Activated naive CD4-positive, alpha-beta T cell treated with anti-CD3 and anti-CD28 coated beads for 36 hours (primary cell): ENCODE results near the gene PRRX2. TPM values are rescaled to one million over a fixed set of nuclear protein-coding genes. Genes with fewer than 3 reads are reported as not detected.

Source experiments
- CTCF ChIA-PET: fragments of 350-600 bp; sonication (Branson Sonifier 250); formaldehyde crosslinking; loops from one replicate; lab custom pipeline; 2021; ENCODE audit warnings: antibody characterized with exemption; lab: Charles Lee
- DNase-seq: peaks from one replicate; pipeline ENCODE4 v3.0.0-alpha.2; 2020
- H3K27ac Mint-ChIP-seq: one replicate; pipeline ENCODE4 v1.8.0; 2021; ENCODE audit warnings: mild to moderate bottlenecking, mixed read lengths
- H3K27me3 Mint-ChIP-seq: one replicate; pipeline ENCODE4 v1.8.0; 2021; ENCODE audit warnings: low read depth, mixed read lengths
- H3K36me3 Mint-ChIP-seq: one replicate; pipeline ENCODE4 v1.8.0; 2021; ENCODE audit warnings: low read depth, mixed read lengths
- H3K4me1 Mint-ChIP-seq: one replicate; pipeline ENCODE4 v1.8.0; 2021; ENCODE audit warnings: low read depth, mixed read lengths
- H3K4me3 Mint-ChIP-seq: one replicate; pipeline ENCODE4 v1.8.0; 2021; ENCODE audit warnings: mild to moderate bottlenecking, moderate library complexity, mixed read lengths
- H3K9me3 Mint-ChIP-seq: one replicate; pipeline ENCODE4 v1.8.0; 2021; ENCODE audit warnings: mixed read lengths
- intact Hi-C: fragments of 100-400 bp; cut with micrococcal nuclease; formaldehyde crosslinking; loops from one replicate; pipeline ENCODE4 v1.15.1; 2023
- total RNA-seq, 2 experiments: library from RNA; stranded (reverse); gene quantifications; one replicate each; pipeline ENCODE4 v1.2.3, GENCODE V29; 2021

Gene PRRX2
- total RNA-seq, 2 experiments from 2014 or later: 0.69 to 0.83 TPM

DNA sequence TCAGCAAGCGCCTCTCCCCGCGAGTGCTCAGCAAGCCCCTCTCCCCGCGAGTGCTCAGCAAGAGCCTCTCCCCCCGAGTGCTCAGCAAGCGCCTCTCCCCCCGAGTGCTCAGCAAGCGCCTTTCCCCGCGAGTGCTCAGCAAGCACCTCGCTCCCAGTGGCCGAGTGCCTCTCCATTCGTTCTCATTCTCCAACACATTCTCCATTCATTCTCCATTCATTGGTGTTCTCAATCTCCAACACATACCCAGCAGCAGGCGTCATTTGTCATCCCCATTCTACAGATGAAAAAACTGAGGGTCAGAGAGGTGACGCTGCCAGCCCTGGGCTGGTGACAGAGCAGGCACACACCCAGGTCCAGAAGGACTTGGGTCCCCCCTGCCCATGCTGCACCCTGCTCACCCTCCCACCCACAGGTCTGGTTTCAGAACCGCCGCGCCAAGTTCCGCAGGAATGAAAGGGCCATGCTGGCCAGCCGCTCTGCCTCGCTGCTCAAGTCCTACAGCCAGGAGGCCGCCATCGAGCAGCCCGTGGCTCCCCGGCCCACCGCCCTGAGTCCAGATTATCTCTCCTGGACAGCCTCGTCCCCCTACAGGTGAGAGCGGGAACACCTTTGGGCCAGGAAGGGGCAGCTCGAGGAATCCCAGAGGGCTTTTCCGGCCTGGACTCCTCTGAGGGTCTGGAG, 54.9 kb downstream of the PRRX2 start:
- no peak overlapping the region for H3K27ac Mint-ChIP-seq
- no peaks in the 10 kb centered on the region for H3K4me1 Mint-ChIP-seq
- no peaks in the 10 kb centered on the region for H3K9me3 Mint-ChIP-seq
- no peaks in the 10 kb centered on the region for H3K36me3 Mint-ChIP-seq
- intact Hi-C loops: no loop called here
- H3K27me3 Mint-ChIP-seq: peaks cover 2% of the 10 kb centered on the region
- CTCF ChIA-PET: interaction anchor here (0.6 kb wide), 1 partner anchor 589 kb away, joined by 3 read pairs; no protein-coding TSS in a partner anchor
- H3K4me3 Mint-ChIP-seq: no peak overlapping the region
- DNase-seq: no peak

DNA sequence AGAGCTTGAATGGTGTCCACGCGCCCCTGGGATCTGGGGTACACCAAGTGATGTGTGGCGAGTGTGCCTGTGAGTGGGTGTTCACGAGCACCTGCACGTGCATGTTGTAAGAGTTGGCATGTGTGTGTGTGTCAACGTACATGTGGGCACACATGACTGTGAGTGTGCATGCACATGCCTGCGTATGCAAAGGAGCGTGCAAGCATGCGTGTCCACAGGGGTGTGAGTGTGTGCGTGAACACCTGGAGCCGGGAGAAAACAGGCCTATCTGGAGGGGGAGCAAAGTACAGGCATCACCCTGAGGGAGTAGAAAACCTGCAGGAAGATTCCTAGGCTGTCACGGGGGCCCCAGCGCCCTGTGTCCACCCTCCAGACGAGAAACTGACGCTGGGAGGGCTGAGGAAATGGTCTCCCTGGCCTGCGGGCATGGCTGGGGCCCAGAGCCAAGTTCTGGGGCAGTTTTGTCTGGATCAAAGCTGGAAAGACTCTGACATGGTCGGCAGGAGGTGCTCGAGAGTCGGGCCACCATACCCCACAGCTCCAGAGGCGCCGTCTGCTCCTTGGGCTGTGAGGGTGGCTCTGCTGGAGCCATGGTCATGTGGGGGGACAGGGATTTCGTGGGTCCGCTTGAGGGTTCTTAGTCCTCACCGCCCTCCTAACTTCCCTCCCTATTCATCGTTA, 55.6 kb downstream of the PRRX2 start:
- CTCF ChIA-PET: interaction anchor here (1.3 kb wide), 1 partner anchor 65 kb away, joined by 3 read pairs; no protein-coding TSS in a partner anchor
- Mint-ChIP-seq H3K4me1 (no peaks in the 10 kb centered on the region), H3K9me3 (no peaks in the 10 kb centered on the region), H3K27ac (no peak overlapping the region), H3K27me3 (peaks cover 2% of the 10 kb centered on the region), H3K36me3 (no peaks in the 10 kb centered on the region), H3K4me3 (no peak overlapping the region)
- DNase-seq: no peak
- intact Hi-C loops: no loop called here

DNA sequence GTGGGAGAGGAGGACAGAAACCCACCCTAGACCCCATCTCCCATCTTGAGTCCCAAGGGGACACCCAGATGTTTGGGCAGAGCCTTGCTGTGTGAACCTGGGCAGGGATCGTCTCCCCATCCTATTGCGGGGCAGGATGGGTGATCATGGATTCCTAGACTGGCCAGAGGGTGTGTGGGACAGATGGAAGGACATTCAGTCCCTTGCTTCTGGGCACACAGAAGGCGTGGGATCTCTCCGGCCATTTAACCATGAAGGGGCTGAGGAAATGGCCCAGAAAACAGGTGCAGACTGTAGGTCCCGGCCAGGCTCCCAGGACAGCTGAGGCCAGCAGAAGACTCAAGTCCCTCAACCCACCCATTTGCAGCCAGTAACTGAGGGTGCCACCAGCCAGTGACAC, 57.5 kb downstream of the PRRX2 start:
- Mint-ChIP-seq H3K9me3 (no peaks in the 10 kb centered on the region), H3K27ac (no peak overlapping the region), H3K36me3 (no peaks in the 10 kb centered on the region), H3K4me3 (no peak overlapping the region), H3K27me3 (peaks cover 2% of the 10 kb centered on the region), H3K4me1 (peaks cover 2% of the 10 kb centered on the region)
- intact Hi-C loops: no loop called here
- CTCF ChIA-PET: no interaction called here
- no peak for DNase-seq

DNA sequence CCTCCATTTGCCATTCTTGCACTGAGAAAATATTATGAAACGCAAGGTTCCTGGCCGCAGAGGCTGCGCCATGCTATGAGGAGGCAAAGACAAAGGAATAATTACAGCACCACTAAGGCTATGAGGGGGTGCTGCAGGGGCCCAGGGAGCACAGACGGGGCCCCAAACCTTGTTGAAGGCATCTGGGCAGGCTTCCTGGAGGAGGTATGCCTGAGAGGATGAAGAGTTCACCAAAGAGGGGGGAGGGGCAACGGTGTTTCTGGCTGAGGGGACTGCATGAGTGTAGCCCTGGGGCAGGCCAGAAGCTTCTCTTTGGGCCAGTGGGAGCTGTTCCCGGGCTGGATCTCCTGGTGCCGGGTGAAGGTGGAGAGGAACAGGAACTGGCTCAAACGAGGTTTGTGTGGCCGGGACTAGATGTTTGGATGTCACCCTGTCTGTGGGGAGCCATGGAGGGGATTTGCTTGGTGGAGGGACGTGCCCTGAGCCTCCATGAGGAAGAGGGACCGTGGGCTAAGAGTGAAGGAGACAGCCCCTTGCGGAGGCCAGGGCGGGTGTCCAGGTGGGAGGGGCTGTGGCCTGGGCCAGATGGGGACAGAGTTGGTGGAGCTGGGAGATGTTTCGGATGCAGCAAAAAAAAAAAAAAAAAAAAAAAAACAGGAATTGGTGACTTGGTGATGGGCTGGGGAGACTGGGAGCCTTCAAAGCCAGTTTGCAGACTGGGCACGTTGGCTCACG, 59.2 kb downstream of the PRRX2 start:
- H3K4me1 Mint-ChIP-seq: peaks cover 2% of the 10 kb centered on the region
- H3K4me3 Mint-ChIP-seq: no peak overlapping the region
- DNase-seq: no peak
- CTCF ChIA-PET: interaction anchor here (1.7 to 7.0 kb wide), 3 partner anchors 11 to 66 kb away, joined by 9 to 70 read pairs (median 32); no protein-coding TSS in a partner anchor
- no peak overlapping the region for H3K27ac Mint-ChIP-seq
- intact Hi-C loops: no loop called here
- peaks cover 2% of the 10 kb centered on the region for H3K27me3 Mint-ChIP-seq
- no peaks in the 10 kb centered on the region for H3K9me3 Mint-ChIP-seq
- no peaks in the 10 kb centered on the region for H3K36me3 Mint-ChIP-seq

DNA sequence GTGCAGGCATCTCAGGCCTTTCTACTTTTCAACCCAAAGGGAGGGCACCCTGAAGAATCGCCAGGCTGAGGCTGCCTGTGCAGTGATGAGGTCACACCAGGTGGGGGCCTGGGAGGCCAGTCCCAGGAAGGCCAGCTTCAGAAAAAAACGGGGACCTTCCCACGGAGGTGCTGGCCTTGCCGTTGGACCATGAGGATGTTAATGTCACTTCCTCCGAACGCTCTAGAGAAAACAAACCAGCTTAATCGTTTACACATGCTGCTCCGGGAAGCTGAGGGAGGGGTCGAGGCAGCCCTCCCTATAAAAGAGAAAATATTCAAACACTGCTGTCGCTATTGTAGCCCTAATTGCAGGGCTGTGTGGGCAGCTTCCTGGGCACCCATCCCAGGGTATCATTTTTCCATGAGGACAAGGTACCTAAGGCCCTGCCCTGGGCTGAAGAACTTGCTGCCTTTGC, 60.4 kb downstream of the PRRX2 start:
- H3K27ac Mint-ChIP-seq: no peak overlapping the region
- H3K4me1 Mint-ChIP-seq: peaks cover 2% of the 10 kb centered on the region

DNA sequence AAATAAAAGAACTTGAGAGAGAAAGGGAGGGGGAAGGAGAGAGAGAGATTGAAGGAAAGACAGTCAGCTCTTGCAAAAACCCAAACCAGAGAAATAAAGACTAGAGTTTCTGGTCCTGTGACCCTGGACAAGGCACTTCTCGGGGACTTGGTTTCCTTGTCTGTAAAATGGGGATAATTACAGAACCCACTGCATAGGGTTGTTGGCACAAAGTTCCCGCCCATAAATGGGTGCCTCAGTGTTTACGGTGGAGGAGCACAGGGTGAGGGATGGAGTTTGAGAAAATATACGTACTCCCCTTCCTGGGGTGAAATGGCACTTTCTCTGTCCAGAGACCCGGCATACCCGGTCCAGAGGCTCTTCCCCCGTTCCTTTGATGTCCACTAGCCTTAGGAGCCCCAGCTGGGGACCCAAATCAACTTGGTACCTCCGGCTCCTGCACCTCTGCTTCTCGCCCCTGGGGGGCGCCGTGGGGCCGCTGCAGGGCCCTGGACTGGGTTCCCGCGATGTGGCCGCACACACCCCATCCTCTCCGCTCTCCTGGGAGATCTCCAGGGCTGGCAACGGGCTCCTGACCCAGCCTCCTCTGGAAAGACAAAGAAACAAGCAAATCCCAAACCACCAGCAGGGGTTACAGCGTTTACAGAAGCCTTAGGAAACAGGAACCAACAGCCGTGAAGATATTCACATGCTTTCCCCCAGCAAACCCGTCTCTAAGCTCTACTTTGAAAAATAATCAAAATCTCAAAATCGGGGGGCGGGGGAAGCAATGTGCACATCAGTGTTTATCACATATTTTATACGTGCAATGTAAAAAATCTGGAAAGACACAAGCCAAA, 61.1 kb downstream of the PRRX2 start:
- intact Hi-C loops: loop anchor here (1.0 to 2.0 kb wide), 4 partner anchors 57 to 158 kb away; partner anchors contain the start of gene ASB6
- Mint-ChIP-seq H3K27ac (no peak overlapping the region), H3K27me3 (no peaks in the 10 kb centered on the region), H3K4me3 (peak overlapping the region; percentile 36), H3K9me3 (no peaks in the 10 kb centered on the region), H3K36me3 (no peaks in the 10 kb centered on the region), H3K4me1 (peaks cover 2% of the 10 kb centered on the region)
- CTCF ChIA-PET: interaction anchor here (0.5 to 7.0 kb wide), 29 partner anchors 11 to 661 kb away, joined by 3 to 70 read pairs (median 4); partner anchors contain the start of genes ASB6, NTMT1 and PTGES
- peak; percentile 76 for DNase-seq

More for the DNA sequence above, 60.4 kb downstream of the PRRX2 start:
- Mint-ChIP-seq H3K27me3 (no peaks in the 10 kb centered on the region), H3K9me3 (no peaks in the 10 kb centered on the region), H3K36me3 (no peaks in the 10 kb centered on the region), H3K4me3 (no peak overlapping the region)
- DNase-seq: no peak
- intact Hi-C loops: loop anchor here (1.0 to 2.0 kb wide), 4 partner anchors 57 to 159 kb away; partner anchors contain the start of gene ASB6
- CTCF ChIA-PET: interaction anchor here (0.6 to 7.0 kb wide), 20 partner anchors 12 to 662 kb away, joined by 3 to 70 read pairs (median 4); partner anchors contain the start of genes ASB6 and PTGES

DNA sequence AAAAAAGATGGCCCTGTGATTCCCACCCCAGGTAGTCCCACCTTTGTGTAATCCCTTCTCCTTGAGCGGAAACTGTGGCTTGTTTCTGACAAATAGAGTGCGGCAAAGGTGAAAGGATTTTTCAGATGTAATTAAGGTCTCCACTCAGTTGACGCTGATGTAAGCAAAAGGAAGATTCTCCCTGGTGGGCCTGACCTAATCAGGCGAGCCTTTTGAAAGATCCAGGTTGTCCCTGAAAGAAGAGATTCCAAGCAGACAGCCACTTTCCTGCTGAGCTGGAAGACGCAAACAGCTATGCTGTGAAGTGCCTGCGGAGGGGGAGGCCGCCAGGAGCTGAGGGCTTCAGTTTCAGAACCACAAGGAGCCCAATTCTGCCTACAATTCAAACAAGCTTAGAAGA, 63.3 kb downstream of the PRRX2 start:
- H3K4me3 Mint-ChIP-seq: no peak overlapping the region
- intact Hi-C loops: no loop called here
- no peaks in the 10 kb centered on the region for H3K36me3 Mint-ChIP-seq
- H3K27me3 Mint-ChIP-seq: no peaks in the 10 kb centered on the region
- H3K4me1 Mint-ChIP-seq: peaks cover 2% of the 10 kb centered on the region
- no peaks in the 10 kb centered on the region for H3K9me3 Mint-ChIP-seq
- CTCF ChIA-PET: interaction anchor here (4.8 to 7.0 kb wide), 2 partner anchors 10 to 55 kb away, joined by 58 to 70 read pairs; no protein-coding TSS in a partner anchor
- H3K27ac Mint-ChIP-seq: no peak overlapping the region
- DNase-seq: no peak

DNA sequence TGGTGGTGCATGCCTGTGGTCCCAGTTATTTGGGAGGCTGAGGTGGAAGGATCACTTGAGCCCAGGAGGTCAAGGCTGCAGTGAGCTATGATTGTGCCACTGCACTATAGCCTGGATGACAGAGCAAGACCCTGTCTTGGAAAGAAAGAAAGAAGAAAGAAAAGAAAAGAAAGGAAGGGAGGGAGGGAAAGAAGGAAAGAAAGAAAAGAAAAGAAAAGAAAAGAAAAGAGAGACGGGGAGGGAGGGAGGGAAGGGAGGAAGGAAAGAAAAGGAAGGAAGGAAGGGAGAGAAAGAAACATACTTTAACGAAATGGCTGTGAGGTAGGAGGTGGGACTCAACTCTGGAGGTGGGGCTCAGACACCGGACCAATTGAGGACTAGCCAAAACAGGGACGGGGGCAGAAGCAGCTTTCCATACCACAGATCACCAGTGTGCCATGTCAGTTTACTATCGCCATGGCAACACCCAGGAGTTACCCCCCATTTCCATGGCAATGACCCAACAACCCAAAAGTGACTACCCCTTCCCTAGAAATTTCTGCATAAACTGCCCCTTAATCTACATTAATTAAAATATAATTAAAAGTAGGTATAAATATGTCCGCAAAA, 66.1 kb downstream of the PRRX2 start:
- Mint-ChIP-seq H3K27ac (no peak overlapping the region), H3K27me3 (no peaks in the 10 kb centered on the region), H3K9me3 (no peaks in the 10 kb centered on the region), H3K36me3 (no peaks in the 10 kb centered on the region), H3K4me3 (no peak overlapping the region), H3K4me1 (peaks cover 2% of the 10 kb centered on the region)
- intact Hi-C loops: loop anchor here (10.0 kb wide), 1 partner anchor 363 kb away; no protein-coding TSS in a partner anchor
- CTCF ChIA-PET: no interaction called here
- no peak for DNase-seq

DNA sequence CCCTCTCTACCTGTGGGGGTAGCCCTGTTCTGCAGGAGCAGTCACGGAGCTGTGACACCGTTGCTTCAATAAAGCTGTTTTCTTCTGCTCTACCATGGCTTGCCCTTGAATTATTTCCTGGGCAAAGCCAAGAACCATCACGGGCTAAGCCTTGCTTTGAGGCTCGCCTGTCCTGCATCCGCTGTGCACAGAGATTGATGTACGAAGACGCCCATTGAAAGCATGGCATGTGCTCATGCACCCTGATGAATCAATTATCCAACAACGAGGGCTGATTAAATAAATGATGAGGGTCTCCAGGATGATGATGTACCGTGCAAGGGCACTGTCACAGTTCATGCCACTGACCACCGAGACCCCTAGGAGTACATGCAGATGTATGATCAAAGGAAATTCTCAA, 66.7 kb downstream of the PRRX2 start:
- H3K4me3 Mint-ChIP-seq: no peak overlapping the region
- H3K4me1 Mint-ChIP-seq: peaks cover 2% of the 10 kb centered on the region
- DNase-seq: no peak
- CTCF ChIA-PET: no interaction called here
- no peak overlapping the region for H3K27ac Mint-ChIP-seq
- H3K9me3 Mint-ChIP-seq: no peaks in the 10 kb centered on the region
- no peaks in the 10 kb centered on the region for H3K27me3 Mint-ChIP-seq
- H3K36me3 Mint-ChIP-seq: no peaks in the 10 kb centered on the region
- intact Hi-C loops: loop anchor here (10.0 kb wide), 1 partner anchor 363 kb away; no protein-coding TSS in a partner anchor

DNA sequence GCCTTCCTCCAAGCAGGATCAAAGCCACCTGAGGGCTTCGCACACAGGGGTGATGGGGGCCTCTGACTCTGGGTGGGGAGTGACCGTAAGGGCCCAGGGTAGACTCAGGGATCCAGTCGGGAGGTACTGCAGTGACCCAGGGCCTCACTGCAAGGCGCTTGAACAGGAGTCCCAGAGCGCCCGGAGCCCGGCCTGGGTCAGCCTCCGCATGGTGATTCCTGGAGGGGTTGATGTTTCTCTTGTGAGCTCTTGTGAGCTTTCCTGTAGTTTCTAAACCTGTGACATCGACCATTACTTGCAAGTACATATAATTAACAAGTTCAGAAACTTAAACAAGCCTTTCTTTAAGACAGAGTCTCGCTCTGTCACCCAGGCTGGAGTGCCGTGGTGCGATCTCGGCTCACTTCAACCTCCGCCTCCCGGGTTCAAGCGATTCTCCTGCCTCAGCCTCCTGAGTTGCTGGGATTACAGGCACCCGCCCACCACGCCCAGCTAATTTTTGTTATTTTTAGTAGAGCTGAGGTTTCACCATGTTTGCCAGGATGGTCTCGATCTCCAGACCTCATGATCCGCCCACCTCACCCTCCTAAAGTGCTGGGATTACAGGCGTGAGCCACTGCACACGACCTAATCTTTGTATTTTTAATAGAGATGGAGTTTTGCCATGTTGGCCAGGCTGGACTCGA, 67.6 kb downstream of the PRRX2 start:
- intact Hi-C loops: loop anchor here (10.0 kb wide), 1 partner anchor 362 kb away; no protein-coding TSS in a partner anchor
- H3K4me3 Mint-ChIP-seq: no peak overlapping the region
- H3K36me3 Mint-ChIP-seq: no peaks in the 10 kb centered on the region
- H3K4me1 Mint-ChIP-seq: peaks cover 8% of the 10 kb centered on the region
- H3K27ac Mint-ChIP-seq: no peak overlapping the region
- no peaks in the 10 kb centered on the region for H3K9me3 Mint-ChIP-seq
- no peak for DNase-seq
- no peaks in the 10 kb centered on the region for H3K27me3 Mint-ChIP-seq
- CTCF ChIA-PET: interaction anchor here (0.7 kb wide), 1 partner anchor 20 kb away, joined by 3 read pairs; no protein-coding TSS in a partner anchor
